DND-41 (cell line): ENCODE results near the gene SHROOM2.

Source experiments
- ATAC-seq: fragments of 200-7000 bp; cut with Tn5 transposase; 3 replicates; pipeline ENCODE4 v1.9.1; 2021; ENCODE audit warnings: low read depth; ENCODE audit not compliant: insufficient read depth
- DNase-seq: peaks from one replicate; pipeline ENCODE4 v3.0.0-alpha.2; 2020
- H2AFZ ChIP-seq: 2 replicates; pipeline ENCODE4 v1.6.0; 2012; ENCODE audit warnings: low read depth, low read length
- H3K27ac ChIP-seq: 2 replicates; pipeline ENCODE4 v1.5.1; 2012; ENCODE audit warnings: low read length, inconsistent platforms
- H3K27me3 ChIP-seq: fragments of 200-600 bp; sonication (generic); 2 replicates; pipeline ENCODE4 v1.6.0; 2012; ENCODE audit warnings: low read length, mild to moderate bottlenecking, inconsistent platforms; ENCODE audit not compliant: insufficient read depth, poor library complexity
- H3K36me3 ChIP-seq: 2 replicates; pipeline ENCODE4 v1.5.1; 2012; ENCODE audit warnings: low read length, inconsistent platforms; ENCODE audit not compliant: insufficient read depth
- H3K4me1 ChIP-seq: 2 replicates; pipeline ENCODE4 v1.5.1; 2012; ENCODE audit warnings: mild to moderate bottlenecking, low read length; ENCODE audit not compliant: insufficient read depth
- H3K4me2 ChIP-seq: 2 replicates; pipeline ENCODE4 v1.6.0; 2012; ENCODE audit warnings: mild to moderate bottlenecking, moderate library complexity, low read length, inconsistent platforms; ENCODE audit not compliant: insufficient read depth
- H3K4me3 ChIP-seq, 2 experiments: fragments of 200-600 bp in 1 of 2; shearing (Covaris generic) in 1 of 2; 2 replicates each; pipeline ENCODE4 v1.5.1; 2012 to 2016; ENCODE audit warnings: inconsistent platforms in 2 of 2, low read length in 2 of 2, mild to moderate bottlenecking in 2 of 2, low read depth in 1 of 2, moderate library complexity in 1 of 2
- H3K79me2 ChIP-seq: 2 replicates; pipeline ENCODE4 v1.6.0; 2012; ENCODE audit warnings: low read length, inconsistent platforms; ENCODE audit not compliant: insufficient read depth
- H3K9ac ChIP-seq: 2 replicates; pipeline ENCODE4 v1.6.0; 2012; ENCODE audit warnings: low read depth, mild to moderate bottlenecking, inconsistent platforms, low read length, moderate library complexity
- H3K9me3 ChIP-seq: 2 replicates; pipeline ENCODE4 v1.5.1; 2012; ENCODE audit warnings: low read length, moderate library complexity, mild to moderate bottlenecking, inconsistent platforms; ENCODE audit not compliant: insufficient read depth, severe bottlenecking
- H4K20me1 ChIP-seq: 2 replicates; pipeline ENCODE4 v1.6.0; 2012; ENCODE audit warnings: low read length; ENCODE audit not compliant: insufficient read depth
- EZH2 ChIP-seq: IDR thresholded peaks from 3 replicates; pipeline ENCODE4 v1.6.1; 2012; ENCODE audit warnings: borderline replicate concordance, low read depth, mild to moderate bottlenecking, moderate library complexity, low read length, inconsistent platforms; ENCODE audit not compliant: severe bottlenecking
- TF ChIP-seq, protein P1 (sequence below): IDR thresholded peaks from 2 replicates; pipeline ENCODE4 v1.5.1; 2012; ENCODE audit warnings: borderline replicate concordance, low read length, moderate library complexity, mild to moderate bottlenecking; ENCODE audit not compliant: poor library complexity, severe bottlenecking; ENCODE audit errors: extremely low read depth

The SHROOM2 gene

DNA sequence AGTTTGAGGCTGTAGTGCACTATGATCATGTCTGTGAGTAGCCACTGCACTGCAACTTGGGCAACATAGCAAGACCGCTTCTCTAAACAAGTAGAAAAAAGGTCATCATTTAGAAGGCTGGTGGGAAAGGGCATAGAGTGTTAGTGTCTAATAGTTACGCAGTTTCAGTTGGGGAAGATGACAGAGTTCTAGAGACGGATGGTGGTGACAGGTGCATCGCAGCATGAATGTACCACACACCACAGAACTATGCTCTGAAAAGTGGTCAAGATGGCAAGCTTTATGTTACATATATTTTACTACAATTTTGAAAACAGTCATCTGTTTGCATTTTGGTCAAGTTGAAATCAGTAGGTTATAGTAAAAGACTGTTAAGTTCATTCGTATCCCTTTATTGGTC lies 157.2 kb downstream of the SHROOM2 start:
- DNase-seq (peak; percentile 55), ATAC-seq (peak; percentile 72)
- Histone ChIP-seq H4K20me1 (no peaks in the 10 kb centered on the region), H3K4me2 (no peak overlapping the region), H3K27me3 (no peaks in the 10 kb centered on the region), H3K4me1 (peaks cover 23% of the 10 kb centered on the region), H3K27ac (no peak overlapping the region; the same call in 1 of the 2 replicates), H3K9me3 (no peaks in the 10 kb centered on the region), H3K36me3 (no peaks in the 10 kb centered on the region), H3K9ac (no peak overlapping the region), H2AFZ (no peak overlapping the region), H3K79me2 (no peaks in the 10 kb centered on the region), H3K4me3 (no peak overlapping the region)
- TF ChIP-seq EZH2, result no peak
- TF ChIP-seq, protein P1, sequence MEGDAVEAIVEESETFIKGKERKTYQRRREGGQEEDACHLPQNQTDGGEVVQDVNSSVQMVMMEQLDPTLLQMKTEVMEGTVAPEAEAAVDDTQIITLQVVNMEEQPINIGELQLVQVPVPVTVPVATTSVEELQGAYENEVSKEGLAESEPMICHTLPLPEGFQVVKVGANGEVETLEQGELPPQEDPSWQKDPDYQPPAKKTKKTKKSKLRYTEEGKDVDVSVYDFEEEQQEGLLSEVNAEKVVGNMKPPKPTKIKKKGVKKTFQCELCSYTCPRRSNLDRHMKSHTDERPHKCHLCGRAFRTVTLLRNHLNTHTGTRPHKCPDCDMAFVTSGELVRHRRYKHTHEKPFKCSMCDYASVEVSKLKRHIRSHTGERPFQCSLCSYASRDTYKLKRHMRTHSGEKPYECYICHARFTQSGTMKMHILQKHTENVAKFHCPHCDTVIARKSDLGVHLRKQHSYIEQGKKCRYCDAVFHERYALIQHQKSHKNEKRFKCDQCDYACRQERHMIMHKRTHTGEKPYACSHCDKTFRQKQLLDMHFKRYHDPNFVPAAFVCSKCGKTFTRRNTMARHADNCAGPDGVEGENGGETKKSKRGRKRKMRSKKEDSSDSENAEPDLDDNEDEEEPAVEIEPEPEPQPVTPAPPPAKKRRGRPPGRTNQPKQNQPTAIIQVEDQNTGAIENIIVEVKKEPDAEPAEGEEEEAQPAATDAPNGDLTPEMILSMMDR, result no peak

DNA sequence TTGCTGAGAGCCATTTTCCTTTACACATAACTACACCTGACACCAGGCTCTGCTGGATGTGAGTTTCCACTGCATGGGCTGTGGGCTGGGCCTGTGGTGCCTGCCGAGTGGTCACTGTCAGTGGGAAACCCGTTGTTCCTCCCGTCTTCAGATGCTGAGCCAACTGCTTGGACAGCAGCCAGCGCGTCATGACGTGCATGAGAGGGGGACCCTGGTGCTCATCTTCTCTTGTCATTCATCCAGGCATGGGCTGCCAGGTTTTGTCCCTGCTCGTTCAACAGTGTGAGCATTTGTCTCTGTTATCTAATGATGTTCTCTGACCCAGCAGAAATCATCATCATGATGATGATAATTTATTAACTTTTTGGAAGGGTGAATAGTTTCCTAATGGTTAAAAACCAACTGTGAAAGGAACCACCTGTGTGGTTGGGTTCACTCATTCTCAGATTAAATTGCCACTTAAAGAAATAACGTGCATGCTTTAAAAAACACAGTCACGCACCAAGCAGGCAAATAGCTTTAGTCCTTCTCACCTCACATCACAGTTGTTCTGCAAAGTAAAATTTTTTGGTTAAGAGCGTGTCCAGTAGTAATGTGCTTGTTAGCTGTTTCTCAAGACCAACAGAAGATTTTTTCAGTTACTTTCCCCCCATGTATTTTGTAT lies 161.0 kb downstream of the SHROOM2 start:
- ATAC-seq, result no peak
- Histone ChIP-seq H3K36me3 (no peaks in the 10 kb centered on the region), H3K9ac (no peak overlapping the region)

DNA sequence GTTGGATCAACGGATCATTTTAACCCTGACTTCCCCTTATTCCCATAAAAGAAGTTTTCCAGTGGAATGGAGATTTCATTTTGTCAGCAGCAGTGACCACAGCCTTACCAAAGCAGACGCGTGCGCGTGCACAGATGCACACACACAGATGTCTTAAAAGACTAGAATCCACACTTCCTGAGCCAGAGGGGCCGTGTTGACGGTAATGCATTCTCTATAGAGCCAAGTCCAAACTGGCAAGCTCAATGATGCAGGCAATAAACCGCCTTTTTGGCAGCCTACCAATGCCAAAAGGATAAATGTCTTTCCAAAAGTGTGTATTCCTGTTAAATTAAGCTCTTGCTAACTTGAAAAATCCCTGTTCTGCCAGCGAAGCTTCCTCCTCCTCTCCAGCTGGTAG lies 162.2 kb downstream of the SHROOM2 start:
- no peak overlapping the region for H3K4me3 ChIP-seq
- H3K79me2 ChIP-seq, result no peaks in the 10 kb centered on the region
- TF ChIP-seq, protein P1, result no peak
- TF ChIP-seq EZH2, result no peak
- H3K4me1 ChIP-seq, result peaks cover under 1% of the 10 kb centered on the region
- no peak overlapping the region for H3K27ac ChIP-seq
- no peaks in the 10 kb centered on the region for H3K27me3 ChIP-seq
- H3K36me3 ChIP-seq, result no peaks in the 10 kb centered on the region
- H3K9me3 ChIP-seq, result no peaks in the 10 kb centered on the region
- DNase-seq (no peak), ATAC-seq (no peak)
- no peak overlapping the region for H3K4me2 ChIP-seq
- H4K20me1 ChIP-seq, result no peaks in the 10 kb centered on the region
- H2AFZ ChIP-seq, result no peak overlapping the region
- H3K9ac ChIP-seq, result no peak overlapping the region

More for the DNA sequence above, 161.0 kb downstream of the SHROOM2 start:
- H4K20me1 ChIP-seq, result no peaks in the 10 kb centered on the region
- H3K4me2 ChIP-seq, result no peak overlapping the region
- no peaks in the 10 kb centered on the region for H3K9me3 ChIP-seq
- H3K4me3 ChIP-seq, result no peak overlapping the region
- peaks cover 12% of the 10 kb centered on the region for H3K4me1 ChIP-seq
- H3K27ac ChIP-seq, result no peak overlapping the region
- H3K27me3 ChIP-seq, result no peaks in the 10 kb centered on the region
- no peaks in the 10 kb centered on the region for H3K79me2 ChIP-seq
- no peak for TF ChIP-seq EZH2
- no peak overlapping the region for H2AFZ ChIP-seq
- DNase-seq, result no peak

DNA sequence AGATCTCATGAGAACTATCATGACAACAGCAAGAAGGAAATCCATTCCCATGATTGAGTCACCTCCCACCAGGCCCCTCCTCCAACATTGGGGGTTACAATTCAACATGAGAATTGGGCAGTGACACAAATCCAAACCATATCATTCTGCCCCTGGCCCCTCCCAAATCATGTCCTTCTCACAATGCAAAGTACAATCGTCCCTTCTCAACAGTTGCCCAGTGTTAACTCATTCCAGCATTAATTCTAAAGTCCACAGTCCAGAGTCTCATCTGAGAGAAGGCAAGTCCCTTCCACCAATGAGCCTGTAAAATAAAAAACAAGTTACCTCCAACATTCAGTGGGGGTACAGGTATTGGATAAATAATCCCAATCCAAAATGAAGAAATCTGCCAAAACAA lies 166.1 kb downstream of the SHROOM2 start:
- Histone ChIP-seq H3K36me3 (no peaks in the 10 kb centered on the region), H3K79me2 (no peaks in the 10 kb centered on the region), H3K27ac (no peak overlapping the region), H3K4me3 (no peak overlapping the region), H3K9ac (no peak overlapping the region), H2AFZ (no peak overlapping the region), H3K9me3 (no peaks in the 10 kb centered on the region), H3K27me3 (no peaks in the 10 kb centered on the region), H3K4me1 (no peaks in the 10 kb centered on the region), H3K4me2 (no peak overlapping the region), H4K20me1 (no peaks in the 10 kb centered on the region)
- DNase-seq, result no peak
- TF ChIP-seq EZH2, result no peak
- TF ChIP-seq, protein P1, result no peak
- no peak for ATAC-seq
